Measurements from ENCODE around the gene THSD4. TPM values are rescaled to one million over a fixed set of nuclear protein-coding genes. Genes with fewer than 3 reads are reported as not detected.
"Not testable (repeated sequence)": the region's sequence is repeated elsewhere in the genome, so short reads cannot be mapped to it uniquely, and the experiment has no call there.

The THSD4 gene
- total RNA-seq, 2 experiments from 2014 or later = not detected

- Histone ChIP-seq H3K4me3 (ENCODE audit: low read length) (no peak overlapping the region), H3K9me3 (ENCODE audit: control insufficient read depth in 1 of 2, insufficient read depth in 1 of 2, low read length in 2 of 2) (no peaks in the 10 kb centered on the region), H3K4me1 (ENCODE audit: insufficient read depth, low read length) (no peaks in the 10 kb centered on the region), H3K36me3 (ENCODE audit: insufficient read depth, low read length) (no peaks in the 10 kb centered on the region), H3K27me3 (ENCODE audit: control insufficient read depth in 1 of 2, insufficient read depth in 2 of 2, low read length in 2 of 2) (peaks cover 0 to 4% of the 10 kb centered on the region in 2 experiments), H3K27ac (ENCODE audit: low read depth in 1 of 2, low read length in 2 of 2) (no peak overlapping the region)
- DNase-seq (no peak), ATAC-seq (ENCODE audit: poor library complexity) (no peak)
- Mint-ChIP-seq H3K27me3 (peaks cover 43% of the 10 kb centered on the region), H3K36me3 (ENCODE audit: low read depth) (no peaks in the 10 kb centered on the region), H3K4me3 (no peak overlapping the region), H3K9me3 (peaks cover 4% of the 10 kb centered on the region), H3K27ac (no peak overlapping the region), H3K4me1 (ENCODE audit: low read depth) (no peaks in the 10 kb centered on the region)
- ChIA-PET CTCF (no interaction called here), POLR2A (no interaction called here)
- intact Hi-C loops (cut with DNase I, micrococcal nuclease) = no loop called here
- TF ChIP-seq CTCF (IDR thresholded peaks at IDR 0.05) = no peak
These were observed 53.0 kb downstream of the THSD4 start for GRCh38 chr15:71168166-71168834.

GRCh38 chr15:71170163-71170562, 54.9 kb downstream of the THSD4 start:
- no peak overlapping the region for H3K4me3 ChIP-seq (ENCODE audit: low read length)
- peaks cover 39% of the 10 kb centered on the region for H3K27me3 Mint-ChIP-seq
- CTCF ChIA-PET = no interaction called here
- H3K4me1 ChIP-seq (ENCODE audit: insufficient read depth, low read length) = no peaks in the 10 kb centered on the region
- no peaks in the 10 kb centered on the region for H3K4me1 Mint-ChIP-seq (ENCODE audit: low read depth)
- ATAC-seq (ENCODE audit: poor library complexity) (no peak), DNase-seq (no peak)
- no peaks in the 10 kb centered on the region for H3K9me3 ChIP-seq (ENCODE audit: control insufficient read depth in 1 of 2, insufficient read depth in 1 of 2, low read length in 2 of 2)
- peaks cover 0 to 4% of the 10 kb centered on the region in 2 experiments for H3K27me3 ChIP-seq (ENCODE audit: control insufficient read depth in 1 of 2, insufficient read depth in 2 of 2, low read length in 2 of 2)
- no peaks in the 10 kb centered on the region for H3K36me3 Mint-ChIP-seq (ENCODE audit: low read depth)
- no peak overlapping the region for H3K4me3 Mint-ChIP-seq
- no peak overlapping the region for H3K27ac Mint-ChIP-seq
- no peak for TF ChIP-seq CTCF (IDR thresholded peaks at IDR 0.05)
- no peaks in the 10 kb centered on the region for H3K36me3 ChIP-seq (ENCODE audit: insufficient read depth, low read length)
- intact Hi-C loops (cut with DNase I, micrococcal nuclease) = no loop called here
- H3K9me3 Mint-ChIP-seq = peaks cover 8% of the 10 kb centered on the region
- no peak overlapping the region for H3K27ac ChIP-seq (ENCODE audit: low read depth in 1 of 2, low read length in 2 of 2)
- POLR2A ChIA-PET = no interaction called here

- Mint-ChIP-seq H3K4me3 (no peak overlapping the region), H3K27ac (no peak overlapping the region), H3K36me3 (ENCODE audit: low read depth) (no peaks in the 10 kb centered on the region), H3K4me1 (ENCODE audit: low read depth) (no peaks in the 10 kb centered on the region), H3K27me3 (peaks cover 31% of the 10 kb centered on the region), H3K9me3 (peaks cover 8% of the 10 kb centered on the region)
- TF ChIP-seq CTCF (IDR thresholded peaks at IDR 0.05) = no peak
- ATAC-seq (ENCODE audit: poor library complexity) (no peak), DNase-seq (no peak)
- Histone ChIP-seq H3K36me3 (ENCODE audit: insufficient read depth, low read length) (no peaks in the 10 kb centered on the region), H3K27ac (ENCODE audit: low read depth in 1 of 2, low read length in 2 of 2) (no peak overlapping the region), H3K4me3 (ENCODE audit: low read length) (no peak overlapping the region), H3K27me3 (ENCODE audit: control insufficient read depth in 1 of 2, insufficient read depth in 2 of 2, low read length in 2 of 2) (no peaks in the 10 kb centered on the region), H3K4me1 (ENCODE audit: insufficient read depth, low read length) (no peaks in the 10 kb centered on the region), H3K9me3 (ENCODE audit: control insufficient read depth in 1 of 2, insufficient read depth in 1 of 2, low read length in 2 of 2) (no peaks in the 10 kb centered on the region)
- ChIA-PET POLR2A (no interaction called here), CTCF (no interaction called here)
- intact Hi-C loops (cut with DNase I, micrococcal nuclease) = no loop called here
These were observed 55.9 kb downstream of the THSD4 start for GRCh38 chr15:71171195-71171594.

GRCh38 chr15:71174360-71174759, 59.1 kb downstream of the THSD4 start:
- H3K27ac Mint-ChIP-seq; H3K4me1 ChIP-seq (ENCODE audit: insufficient read depth, low read length); intact Hi-C loops (cut with DNase I, micrococcal nuclease); H3K27me3 Mint-ChIP-seq; H3K4me3 Mint-ChIP-seq; POLR2A ChIA-PET; H3K36me3 Mint-ChIP-seq (ENCODE audit: low read depth); H3K9me3 ChIP-seq (ENCODE audit: control insufficient read depth in 1 of 2, insufficient read depth in 1 of 2, low read length in 2 of 2); H3K9me3 Mint-ChIP-seq; H3K27ac ChIP-seq (ENCODE audit: low read depth in 1 of 2, low read length in 2 of 2); H3K36me3 ChIP-seq (ENCODE audit: insufficient read depth, low read length); H3K4me1 Mint-ChIP-seq (ENCODE audit: low read depth); H3K27me3 ChIP-seq (ENCODE audit: control insufficient read depth in 1 of 2, insufficient read depth in 2 of 2, low read length in 2 of 2); ATAC-seq (ENCODE audit: poor library complexity); CTCF ChIA-PET; DNase-seq; H3K4me3 ChIP-seq (ENCODE audit: low read length): not testable (repeated sequence)

Measured in CD4-positive, alpha-beta T cell (primary cell).